Measurements from ENCODE around the gene KCNQ1. TPM values are rescaled to one million over a fixed set of nuclear protein-coding genes. Genes with fewer than 3 reads are reported as not detected.

KCNQ1 gene
- total and polyA plus RNA-seq, 9 donors = 1.4 to 17.2 (median 3.8) TPM

- Histone ChIP-seq H3K4me3 (no peak overlapping the region), H3K27ac (no peak overlapping the region), H3K27me3 (no peaks in the 10 kb centered on the region), H3K4me1 (ENCODE audit: insufficient read depth) (no peaks in the 10 kb centered on the region), H3K9me3 (no peaks in the 10 kb centered on the region), H3K36me3 (no peaks in the 10 kb centered on the region)
- intact Hi-C loops (cut with DNase I) = no loop called here
- WGBS, 3 donors = 85 to 91% (median 89%) methylated on average over 11 of the region's 11 CpGs
- no peak for DNase-seq
- no peak for TF ChIP-seq CTCF (IDR thresholded peaks at IDR 0.05)
- no peak for TF ChIP-seq EP300 (IDR thresholded peaks at IDR 0.05)
Measured at GRCh38 chr11:2846470-2846869, 401.7 kb downstream of the KCNQ1 start.

- TF ChIP-seq EP300 (IDR thresholded peaks at IDR 0.05) = no peak
- no peak for TF ChIP-seq CTCF (IDR thresholded peaks at IDR 0.05)
- TF ChIP-seq POLR2A (IDR thresholded peaks at IDR 0.05) = no peak
- WGBS, 3 donors = 80 to 90% (median 83%) methylated on average over 19 to 21 of the region's 21 CpGs
- H3K4me3 ChIP-seq = no peak overlapping the region
- intact Hi-C loops (cut with DNase I) = no loop called here
- H3K27me3 ChIP-seq = no peaks in the 10 kb centered on the region
- H3K9me3 ChIP-seq = no peaks in the 10 kb centered on the region
- no peaks in the 10 kb centered on the region for H3K4me1 ChIP-seq (ENCODE audit: insufficient read depth)
- no peaks in the 10 kb centered on the region for H3K36me3 ChIP-seq
- H3K27ac ChIP-seq = no peak overlapping the region
- no peak for DNase-seq
Measured at GRCh38 chr11:2847561-2847960, 402.8 kb downstream of the KCNQ1 start.

- H3K4me1 ChIP-seq (ENCODE audit: insufficient read depth) = no peaks in the 10 kb centered on the region
- TF ChIP-seq POLR2A (IDR thresholded peaks at IDR 0.05) = no peak
- no peak for TF ChIP-seq EP300 (IDR thresholded peaks at IDR 0.05)
- no peak for TF ChIP-seq CTCF (IDR thresholded peaks at IDR 0.05)
- H3K36me3 ChIP-seq = no peaks in the 10 kb centered on the region
- intact Hi-C loops (cut with DNase I) = no loop called here
- no peak for DNase-seq
- no peaks in the 10 kb centered on the region for H3K9me3 ChIP-seq
- no peak overlapping the region for H3K27ac ChIP-seq
- 89 to 91% (median 89%) methylated on average over 9 of the region's 9 CpGs for WGBS, 3 donors
- H3K4me3 ChIP-seq = no peak overlapping the region
- H3K27me3 ChIP-seq = no peaks in the 10 kb centered on the region
Measured at GRCh38 chr11:2848497-2848896, 403.7 kb downstream of the KCNQ1 start.

GRCh38 chr11:2849994-2850770 lies 405.4 kb downstream of the KCNQ1 start:
- intact Hi-C loops (cut with DNase I) = no loop called here
- Histone ChIP-seq H3K27me3 (no peaks in the 10 kb centered on the region), H3K4me3 (no peak overlapping the region), H3K9me3 (no peaks in the 10 kb centered on the region), H3K27ac (no peak overlapping the region), H3K36me3 (no peaks in the 10 kb centered on the region), H3K4me1 (ENCODE audit: insufficient read depth) (no peaks in the 10 kb centered on the region)
- 84 to 89% (median 88%) methylated on average over 50 to 53 of the region's 53 CpGs for WGBS, 3 donors
- no peak for TF ChIP-seq CTCF (IDR thresholded peaks at IDR 0.05)
- no peak for TF ChIP-seq EP300 (IDR thresholded peaks at IDR 0.05)
- no peak for TF ChIP-seq POLR2A (IDR thresholded peaks at IDR 0.05)
- no peak for DNase-seq
